GM23338 (cell line): ENCODE results near the gene C1orf21.

ENCODE experiments used
- CREB1 ChIP-seq: fragments of 250-450 bp; sonication (Bioruptor Pico); IDR thresholded peaks from 2 replicates; pipeline ENCODE4 v1.5.0; 2020; ENCODE audit warnings: low read depth, mild to moderate bottlenecking, moderate library complexity
- EZH2phosphoT487 ChIP-seq: fragments of 200-600 bp; sonication (generic); IDR thresholded peaks from one replicate; pipeline ENCODE4 v1.8.1; 2018; ENCODE audit warnings: antibody characterized with exemption; ENCODE audit not compliant: unreplicated experiment
- POLR2AphosphoS5 ChIP-seq: IDR thresholded peaks from 2 replicates; pipeline ENCODE4 v1.6.1; 2016; ENCODE audit warnings: antibody characterized with exemption, low read depth
- TF ChIP-seq, protein P1 (sequence below), 2 experiments: fragments of 200-600 bp in 1 of 2; sonication (generic) in 1 of 2; conservative IDR thresholded peaks; 2 replicates each; pipeline versions ENCODE4 v1.5.1 to v1.6.1; 2016 to 2017; ENCODE audit warnings: antibody characterized with exemption in 2 of 2, low read depth in 2 of 2, mild to moderate bottlenecking in 2 of 2, moderate library complexity in 1 of 2
- TF ChIP-seq, protein P2 (sequence below): IDR thresholded peaks from 2 replicates; pipeline ENCODE4 v1.6.1; 2016; ENCODE audit warnings: antibody characterized with exemption

- TF ChIP-seq, protein P1, sequence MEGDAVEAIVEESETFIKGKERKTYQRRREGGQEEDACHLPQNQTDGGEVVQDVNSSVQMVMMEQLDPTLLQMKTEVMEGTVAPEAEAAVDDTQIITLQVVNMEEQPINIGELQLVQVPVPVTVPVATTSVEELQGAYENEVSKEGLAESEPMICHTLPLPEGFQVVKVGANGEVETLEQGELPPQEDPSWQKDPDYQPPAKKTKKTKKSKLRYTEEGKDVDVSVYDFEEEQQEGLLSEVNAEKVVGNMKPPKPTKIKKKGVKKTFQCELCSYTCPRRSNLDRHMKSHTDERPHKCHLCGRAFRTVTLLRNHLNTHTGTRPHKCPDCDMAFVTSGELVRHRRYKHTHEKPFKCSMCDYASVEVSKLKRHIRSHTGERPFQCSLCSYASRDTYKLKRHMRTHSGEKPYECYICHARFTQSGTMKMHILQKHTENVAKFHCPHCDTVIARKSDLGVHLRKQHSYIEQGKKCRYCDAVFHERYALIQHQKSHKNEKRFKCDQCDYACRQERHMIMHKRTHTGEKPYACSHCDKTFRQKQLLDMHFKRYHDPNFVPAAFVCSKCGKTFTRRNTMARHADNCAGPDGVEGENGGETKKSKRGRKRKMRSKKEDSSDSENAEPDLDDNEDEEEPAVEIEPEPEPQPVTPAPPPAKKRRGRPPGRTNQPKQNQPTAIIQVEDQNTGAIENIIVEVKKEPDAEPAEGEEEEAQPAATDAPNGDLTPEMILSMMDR (conservative IDR thresholded peaks at IDR 0.05; ENCODE audit: low read depth in 2 of 2): no peak
- TF ChIP-seq EZH2phosphoT487 (no peak), CREB1 (CRISPR knock-in tag) (no peak), POLR2AphosphoS5 (no peak)
- TF ChIP-seq, protein P2, sequence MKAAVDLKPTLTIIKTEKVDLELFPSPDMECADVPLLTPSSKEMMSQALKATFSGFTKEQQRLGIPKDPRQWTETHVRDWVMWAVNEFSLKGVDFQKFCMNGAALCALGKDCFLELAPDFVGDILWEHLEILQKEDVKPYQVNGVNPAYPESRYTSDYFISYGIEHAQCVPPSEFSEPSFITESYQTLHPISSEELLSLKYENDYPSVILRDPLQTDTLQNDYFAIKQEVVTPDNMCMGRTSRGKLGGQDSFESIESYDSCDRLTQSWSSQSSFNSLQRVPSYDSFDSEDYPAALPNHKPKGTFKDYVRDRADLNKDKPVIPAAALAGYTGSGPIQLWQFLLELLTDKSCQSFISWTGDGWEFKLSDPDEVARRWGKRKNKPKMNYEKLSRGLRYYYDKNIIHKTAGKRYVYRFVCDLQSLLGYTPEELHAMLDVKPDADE: no peak
Observed at GRCh38 chr1:184608990-184609389, 222.2 kb downstream of the C1orf21 start.
